DMS53 (cell line): ENCODE results near the gene BRAF.
"Not testable (repeated sequence)": the region's sequence is repeated elsewhere in the genome, so short reads cannot be mapped to it uniquely, and the experiment has no call there.

Source experiments
- DNase-seq: peaks from one replicate; lab custom pipeline; 2025; lab: John Stamatoyannopoulos, UW

The BRAF gene

GRCh38 chr7:140924821-140925421 is at the start of gene BRAF:
BRAF (minus strand) TSS chr7:140924929; CDS start chr7:140924703, 226 bp downstream.
- peak; percentile 98 for DNase-seq

DNA sequence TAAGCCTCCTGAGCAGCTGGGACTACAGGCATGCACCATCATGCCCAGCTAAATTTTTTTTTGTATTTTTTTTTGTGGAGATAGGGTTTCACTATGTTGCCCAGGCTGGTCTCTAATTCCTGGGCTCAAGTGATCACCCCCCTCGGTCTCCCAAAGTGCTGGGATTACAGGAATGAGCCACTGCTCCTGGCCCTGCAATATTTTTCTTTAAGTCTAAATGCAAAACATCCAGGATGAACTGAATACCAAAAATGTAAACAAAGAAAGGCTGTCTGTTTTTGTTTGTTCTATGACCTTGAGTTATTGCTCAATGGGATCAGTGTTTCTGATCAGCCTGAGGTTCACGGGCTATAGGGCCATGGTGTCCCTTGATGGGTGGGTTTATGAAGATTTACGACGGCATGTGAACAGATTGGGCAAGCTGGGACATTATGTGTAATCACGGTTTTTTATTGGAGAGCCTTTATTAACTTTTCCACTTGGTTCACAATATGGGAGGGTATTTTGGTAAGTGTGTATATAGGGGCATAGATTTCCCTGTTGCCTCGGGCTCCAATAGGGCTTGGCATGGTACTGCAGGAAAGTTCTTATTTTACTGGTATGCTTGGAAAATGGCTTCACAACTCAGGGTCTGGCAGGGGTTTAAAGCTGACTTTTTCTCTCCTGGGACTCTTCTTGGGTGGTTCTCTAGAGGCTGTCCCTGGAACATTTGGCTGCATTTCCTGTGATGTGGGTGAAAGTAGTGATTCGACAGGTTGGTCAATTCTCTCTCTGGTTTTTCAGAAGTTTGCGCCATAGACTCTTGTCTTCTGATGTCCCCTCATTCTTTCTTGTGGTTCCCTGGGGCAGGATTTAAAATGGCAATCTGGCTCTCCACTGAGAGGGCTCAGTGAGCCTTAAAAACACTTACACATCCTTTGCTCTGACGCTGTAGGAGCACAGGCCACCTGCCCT is 48.4 kb upstream of the BRAF start:
- peak; percentile 38 for DNase-seq

DNA sequence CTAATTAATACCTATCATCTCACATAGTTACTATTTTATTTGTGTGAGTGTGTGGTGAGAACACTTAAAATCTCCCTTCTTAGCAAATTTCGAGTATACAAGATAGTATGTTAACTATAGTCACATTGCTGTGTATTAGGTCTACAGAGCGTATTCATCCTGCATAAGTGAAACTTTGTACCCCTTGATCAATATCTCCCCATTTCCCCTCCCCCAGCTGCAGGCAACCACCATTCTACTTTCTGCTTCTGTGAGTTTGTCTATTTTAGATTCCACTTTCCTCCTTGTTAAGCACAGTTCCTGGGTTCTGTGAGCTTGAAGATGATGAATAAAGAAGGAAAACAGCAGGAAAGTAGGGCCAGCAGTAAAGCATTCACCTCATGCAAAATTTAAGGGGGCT is 47.6 kb upstream of the BRAF start:
- DNase-seq: no peak

DNA sequence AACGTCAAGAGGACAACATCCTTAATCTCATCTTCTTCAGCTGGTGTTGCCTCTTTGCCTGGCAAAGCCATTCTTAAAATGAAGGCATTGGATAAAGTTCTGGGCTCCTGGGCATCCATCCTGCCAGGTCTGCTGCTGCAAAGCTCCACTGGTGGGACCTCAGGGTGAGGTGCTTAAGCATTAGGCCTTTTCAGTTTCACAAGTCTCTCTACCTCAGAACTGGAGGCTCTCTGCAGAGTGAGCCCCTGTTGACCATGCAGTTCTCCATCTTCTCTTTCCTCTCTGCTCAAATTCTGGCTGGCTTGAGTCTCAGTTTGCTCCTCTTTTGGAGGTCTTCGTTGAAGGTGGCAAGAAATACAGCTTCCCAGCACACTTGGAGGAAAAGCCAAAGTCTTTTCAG is 42.7 kb upstream of the BRAF start:
- DNase-seq: no peak

DNA sequence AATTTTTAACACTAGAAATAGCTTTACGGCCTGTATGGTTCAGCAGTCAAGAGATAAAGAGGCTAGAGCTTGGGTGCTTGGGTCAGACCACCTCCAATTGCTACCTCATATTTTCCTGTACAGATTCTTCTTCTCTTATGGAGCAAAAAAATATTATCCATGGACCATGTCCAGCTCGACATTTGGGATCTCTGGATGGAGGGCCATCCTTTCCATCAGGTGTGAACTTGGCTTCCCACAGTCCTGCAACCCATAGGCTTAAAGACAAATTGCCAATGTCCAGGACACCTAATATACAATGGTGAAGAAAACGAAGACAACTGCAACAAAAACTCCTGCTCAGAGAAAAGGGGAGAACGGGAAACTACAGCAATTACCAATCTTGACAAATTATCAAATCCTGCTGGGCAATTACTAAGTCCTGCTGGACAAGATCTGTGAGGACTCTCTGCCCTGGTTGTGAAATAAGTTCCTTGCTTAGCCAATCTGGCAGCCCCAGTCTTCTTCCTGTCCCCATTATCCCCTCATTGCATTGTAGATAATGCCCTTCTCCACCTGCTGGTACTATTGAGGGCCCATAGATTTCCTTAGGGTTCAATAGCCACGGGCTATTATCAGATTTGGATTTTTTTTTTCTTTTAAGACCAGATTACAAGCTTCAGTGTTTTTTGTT is 42.0 kb upstream of the BRAF start:
- DNase-seq: no peak

- no peak for DNase-seq
These were observed 36.4 kb upstream of the BRAF start for GRCh38 chr7:140961117-140961516.

DNA sequence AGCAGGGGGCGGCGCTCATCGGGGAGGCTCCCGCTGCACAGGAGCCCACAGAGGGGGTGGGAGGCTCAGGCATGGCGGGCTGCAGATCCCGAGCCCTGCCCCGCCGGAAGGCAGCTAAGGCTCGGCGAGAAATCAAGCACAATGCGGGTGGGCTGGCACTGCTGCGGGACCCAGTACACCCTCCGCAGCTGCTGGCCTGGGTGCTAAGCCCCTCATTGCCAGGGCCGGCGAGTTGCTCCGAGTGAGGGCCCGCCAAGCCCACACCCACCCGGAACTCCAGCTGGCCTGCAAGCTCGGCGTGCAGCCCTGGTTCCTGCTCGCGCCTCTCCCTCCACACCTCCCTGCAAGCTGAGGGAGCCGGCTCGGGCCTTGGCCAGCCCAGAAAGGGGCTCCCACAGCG is 32.3 kb upstream of the BRAF start:
- not testable (repeated sequence) for DNase-seq

DNA sequence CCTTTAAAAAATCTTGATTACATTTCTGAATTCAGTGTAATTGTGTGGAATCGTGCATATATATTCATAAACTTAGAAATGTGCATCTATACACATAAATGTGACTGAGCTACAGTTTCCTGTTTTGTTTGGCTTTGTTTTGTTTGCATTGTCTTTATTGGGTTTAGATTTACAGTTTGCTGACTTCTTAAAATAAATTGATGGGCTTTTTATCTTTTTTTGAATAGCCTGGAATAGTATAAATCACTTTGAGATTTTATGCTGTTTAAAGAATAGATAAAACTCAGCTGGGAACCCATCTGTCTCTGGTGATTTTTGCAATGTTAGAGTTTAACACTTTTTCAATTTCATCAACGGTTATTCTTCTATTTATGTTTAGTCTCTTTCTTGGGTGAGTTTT is 21.2 kb upstream of the BRAF start:
- no peak for DNase-seq

DNA sequence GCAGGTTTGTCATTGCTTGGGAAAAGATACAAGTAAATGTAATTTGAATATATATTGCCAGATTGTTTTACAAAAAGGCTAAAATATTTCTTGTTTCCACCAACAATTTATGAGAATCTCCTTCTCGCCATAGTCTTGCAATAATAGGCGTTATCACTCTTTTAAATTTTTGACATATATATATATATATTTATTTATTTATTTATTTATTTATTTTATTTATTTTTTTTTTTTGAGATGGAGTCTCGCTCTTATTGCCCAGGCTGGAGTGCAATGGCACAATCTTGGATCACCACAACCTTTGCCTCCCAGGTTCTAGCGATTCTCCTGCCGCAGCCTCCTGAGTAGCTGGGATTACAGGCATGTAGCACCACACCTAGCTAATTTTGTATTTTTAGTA is 17.5 kb upstream of the BRAF start:
- not testable (repeated sequence) for DNase-seq

DNA sequence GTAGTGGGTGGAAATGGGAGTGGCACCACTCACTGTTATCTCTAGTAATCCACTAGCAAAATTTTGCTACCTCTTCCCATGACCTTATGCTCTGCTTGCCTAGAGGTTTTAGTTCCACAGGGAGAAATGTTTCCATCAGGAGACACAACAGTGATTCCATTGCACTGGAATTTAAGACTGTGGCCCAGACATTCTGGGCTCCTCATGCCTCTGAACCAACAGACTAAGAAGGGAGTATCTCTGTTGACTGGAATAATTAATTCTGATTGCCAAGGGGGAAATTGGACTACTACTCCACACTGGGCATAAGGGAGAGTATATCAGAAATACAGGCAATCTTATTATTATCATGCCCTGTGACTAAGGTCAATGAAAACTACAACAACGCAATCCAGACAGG is 16.2 kb upstream of the BRAF start:
- DNase-seq: no peak

DNA sequence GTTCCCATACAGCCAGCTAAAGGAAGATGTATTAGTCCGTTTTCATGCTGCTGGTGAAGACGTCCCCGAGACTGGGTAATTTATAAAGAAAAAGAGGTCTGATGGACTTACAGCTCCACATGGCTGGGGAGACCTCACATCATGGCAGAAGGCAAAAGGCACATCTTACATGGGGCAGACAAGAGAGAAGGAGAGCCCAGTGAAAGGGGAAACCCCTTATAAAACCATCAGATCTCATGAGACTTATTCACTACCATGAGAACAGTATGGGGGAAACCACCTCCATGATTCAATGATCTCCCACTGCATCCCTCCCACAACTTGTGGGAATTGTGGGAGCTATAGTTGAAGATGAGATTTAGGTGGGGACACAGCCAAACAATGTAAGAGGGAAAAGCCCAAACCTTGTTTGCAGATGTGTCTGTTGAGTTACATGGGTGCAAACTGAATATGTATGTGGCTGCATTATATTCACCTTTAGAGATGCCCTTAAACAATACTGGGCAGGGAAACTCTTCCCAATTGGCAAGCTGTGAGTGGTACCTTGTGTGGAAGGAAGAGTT is 13.1 kb upstream of the BRAF start:
- no peak for DNase-seq

GRCh38 chr7:140928491-140929309 is 4.0 kb upstream of the BRAF start:
- DNase-seq: no peak

DNA sequence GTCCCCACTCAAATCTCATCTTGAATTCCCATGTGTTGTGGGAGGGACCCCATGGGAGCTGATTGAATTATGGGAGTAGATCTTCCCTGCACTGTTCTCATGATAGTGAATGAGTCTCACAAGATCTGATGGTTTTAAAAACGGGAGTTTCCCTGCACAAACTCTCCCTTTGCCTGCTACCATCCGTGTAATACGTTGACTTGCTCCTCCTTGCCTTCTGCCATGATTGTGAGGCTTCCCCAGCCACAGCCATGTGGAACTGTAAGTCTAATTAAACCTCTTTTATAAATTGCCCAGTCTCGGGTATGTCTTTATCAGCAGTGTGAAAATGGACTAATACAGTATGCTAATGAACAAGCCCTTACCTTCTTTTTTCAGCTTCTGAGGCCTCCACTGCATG is 3.2 kb upstream of the BRAF start:
- DNase-seq: not testable (repeated sequence)

GRCh38 chr7:140927351-140927750 is 2.6 kb upstream of the BRAF start:
- DNase-seq: no peak

- peak; percentile 60 for DNase-seq
These were observed 1.5 kb upstream of the BRAF start for GRCh38 chr7:140926021-140926817.

- peak; percentile 92 for DNase-seq
These were observed 509 bp downstream of the BRAF start for GRCh38 chr7:140924019-140924820.

- peak; percentile 59 for DNase-seq
These were observed 1.2 kb downstream of the BRAF start for GRCh38 chr7:140923358-140924006.

GRCh38 chr7:140922741-140923345 is 1.9 kb downstream of the BRAF start:
- DNase-seq: no peak

DNA sequence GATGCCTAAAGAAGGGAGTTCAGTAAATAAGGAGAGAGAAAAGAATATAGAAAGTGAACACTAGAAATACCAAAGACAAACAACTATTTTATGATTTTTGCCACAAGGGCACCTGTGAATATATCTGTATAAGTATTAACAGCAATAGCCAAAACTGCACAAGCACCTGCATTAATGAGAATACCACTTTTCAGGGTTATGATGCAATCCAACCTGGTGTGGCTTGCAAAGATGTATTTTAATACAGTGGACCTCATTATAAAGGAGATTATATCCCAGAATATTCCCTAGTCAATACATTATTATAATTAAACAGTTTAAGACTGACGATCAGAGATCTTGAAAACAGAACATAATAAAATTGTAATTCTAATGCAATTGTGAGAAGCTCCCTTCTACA is 4.0 kb downstream of the BRAF start:
- DNase-seq: no peak
